SU-DHL-6 (cell line): ENCODE data around the gene PGM2.
A peak's percentile ranks its signal among the peaks of the same experiment; 100 is the strongest.
"Not testable (repeated sequence)": the region's sequence is repeated elsewhere in the genome, so short reads cannot be mapped to it uniquely, and the experiment has no call there.

Experiments used
- EZH2phosphoT487 ChIP-seq: fragments of 200-600 bp; sonication (generic), shearing (Covaris generic); conservative IDR thresholded peaks from 2 replicates; pipeline ENCODE4 v1.6.1; 2018; ENCODE audit warnings: mild to moderate bottlenecking, antibody characterized with exemption, low read length, moderate library complexity, mixed read lengths
- TF ChIP-seq, protein P1 (sequence below): fragments of 200-600 bp; sonication (generic); IDR thresholded peaks from one replicate; pipeline ENCODE4 v1.5.1; 2017; ENCODE audit warnings: antibody characterized with exemption, mild to moderate bottlenecking, low read length, moderate library complexity; ENCODE audit not compliant: insufficient read depth, poor library complexity, severe bottlenecking

DNA sequence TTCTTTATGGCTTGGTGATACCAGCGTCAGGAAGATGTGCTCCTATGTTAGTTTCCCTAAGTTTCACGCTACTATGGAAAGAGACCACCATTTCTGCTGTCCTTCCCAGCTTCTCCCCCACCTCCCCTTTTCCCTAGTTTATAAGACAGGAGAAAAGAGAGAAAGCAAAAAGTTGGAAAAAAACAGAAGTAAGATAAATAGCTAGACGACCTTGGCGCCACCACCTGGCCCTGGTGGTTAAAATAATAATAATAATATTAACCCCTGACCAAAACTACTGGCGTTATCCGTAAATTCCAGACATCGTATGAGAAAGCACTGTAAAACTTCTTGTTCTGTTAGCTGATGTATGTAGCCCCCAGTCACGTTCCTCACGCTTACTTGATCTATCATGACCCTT lies 985 bp upstream of the PGM2 start:
- TF ChIP-seq, protein P1, sequence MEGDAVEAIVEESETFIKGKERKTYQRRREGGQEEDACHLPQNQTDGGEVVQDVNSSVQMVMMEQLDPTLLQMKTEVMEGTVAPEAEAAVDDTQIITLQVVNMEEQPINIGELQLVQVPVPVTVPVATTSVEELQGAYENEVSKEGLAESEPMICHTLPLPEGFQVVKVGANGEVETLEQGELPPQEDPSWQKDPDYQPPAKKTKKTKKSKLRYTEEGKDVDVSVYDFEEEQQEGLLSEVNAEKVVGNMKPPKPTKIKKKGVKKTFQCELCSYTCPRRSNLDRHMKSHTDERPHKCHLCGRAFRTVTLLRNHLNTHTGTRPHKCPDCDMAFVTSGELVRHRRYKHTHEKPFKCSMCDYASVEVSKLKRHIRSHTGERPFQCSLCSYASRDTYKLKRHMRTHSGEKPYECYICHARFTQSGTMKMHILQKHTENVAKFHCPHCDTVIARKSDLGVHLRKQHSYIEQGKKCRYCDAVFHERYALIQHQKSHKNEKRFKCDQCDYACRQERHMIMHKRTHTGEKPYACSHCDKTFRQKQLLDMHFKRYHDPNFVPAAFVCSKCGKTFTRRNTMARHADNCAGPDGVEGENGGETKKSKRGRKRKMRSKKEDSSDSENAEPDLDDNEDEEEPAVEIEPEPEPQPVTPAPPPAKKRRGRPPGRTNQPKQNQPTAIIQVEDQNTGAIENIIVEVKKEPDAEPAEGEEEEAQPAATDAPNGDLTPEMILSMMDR: peak; percentile 23
- TF ChIP-seq EZH2phosphoT487: not testable (repeated sequence)
